HEK293 (cell line): ENCODE data around the gene GATC.

ENCODE experiments used
- CTCF ChIA-PET: fragments of 350-600 bp; formaldehyde crosslinking; extraction: SDS; loops from one replicate; lab custom pipeline; 2021; ENCODE audit warnings: antibody characterized with exemption; lab: Yijun Ruan, JAX
- POLR2A ChIA-PET: fragments of 300-600 bp; formaldehyde crosslinking; extraction: SDS; loops from one replicate; lab custom pipeline; 2020; ENCODE audit warnings: antibody characterized with exemption, inconsistent platforms; lab: Yijun Ruan, JAX
- H3K27ac ChIP-seq: fragments of 200-500 bp; sonication (Bioruptor generic); 2 replicates; pipeline ENCODE4 v1.5.1; 2014; ENCODE audit warnings: low read depth, low read length, control low read depth, inconsistent platforms; ENCODE audit errors: extremely low read depth
- H3K36me3 ChIP-seq, 2 experiments: fragments of 200-500 bp in 1 of 2; sonication (Bioruptor generic) in 1 of 2; 1 replicate in 1 of 2; 2 replicates in 1 of 2; pipeline ENCODE4 v1.5.1; 2014 to 2017; ENCODE audit warnings: inconsistent platforms in 2 of 2, low read length in 2 of 2; ENCODE audit not compliant: control insufficient read depth in 2 of 2, insufficient read depth in 1 of 2
- H3K4me1 ChIP-seq: fragments of 200-500 bp; sonication (Bioruptor generic); 2 replicates; pipeline ENCODE4 v1.5.1; 2014; ENCODE audit warnings: mild to moderate bottlenecking, low read length, inconsistent platforms; ENCODE audit not compliant: control insufficient read depth, insufficient read depth
- H3K4me3 ChIP-seq: 2 replicates; pipeline ENCODE4 v1.5.1; 2011; ENCODE audit warnings: low read depth, mild to moderate bottlenecking, control low read depth, low read length, moderate library complexity
- H3K9me3 ChIP-seq: fragments of 200-500 bp; sonication (Bioruptor generic); 2 replicates; pipeline ENCODE4 v1.5.1; 2014; ENCODE audit warnings: low read depth, low read length, inconsistent platforms; ENCODE audit not compliant: control insufficient read depth, insufficient read depth
- GLI2 ChIP-seq: fragments of 450-650 bp; formaldehyde crosslinking; IDR thresholded peaks from 2 replicates; pipeline ENCODE4; 2017; ENCODE audit warnings: missing biosample characterization, missing genetic modification characterization, low read depth, borderline replicate concordance
- GLIS2 ChIP-seq: fragments of 450-650 bp; formaldehyde crosslinking; IDR thresholded peaks from 2 replicates; pipeline ENCODE4 v1.5.1; 2016; ENCODE audit warnings: missing biosample characterization, missing genetic modification characterization
- KLF16 ChIP-seq: fragments of 450-650 bp; formaldehyde crosslinking; IDR thresholded peaks from 2 replicates; pipeline ENCODE4 v1.5.1; 2017; ENCODE audit warnings: missing biosample characterization, missing genetic modification characterization
- KLF8 ChIP-seq: fragments of 450-650 bp; formaldehyde crosslinking; IDR thresholded peaks from 2 replicates; pipeline ENCODE4 v1.5.1; 2016; ENCODE audit warnings: missing biosample characterization, missing genetic modification characterization
- KLF9 ChIP-seq: fragments of 450-650 bp; formaldehyde crosslinking; IDR thresholded peaks from 2 replicates; pipeline ENCODE4 v1.5.1; 2016; ENCODE audit warnings: missing biosample characterization, missing genetic modification characterization, low read depth
- TRIM28 ChIP-seq: IDR thresholded peaks from 2 replicates; pipeline ENCODE4 v1.6.1; 2011; ENCODE audit warnings: low read length, control low read depth, borderline replicate concordance
- YY2 ChIP-seq: fragments of 450-650 bp; formaldehyde crosslinking; IDR thresholded peaks from 2 replicates; pipeline ENCODE4 v1.5.1; 2016; ENCODE audit warnings: missing biosample characterization, missing genetic modification characterization
- ZBTB20 ChIP-seq: fragments of 450-650 bp; formaldehyde crosslinking; IDR thresholded peaks from 2 replicates; pipeline ENCODE4 v1.5.1; 2016; ENCODE audit warnings: missing biosample characterization, missing genetic modification characterization
- ZNF16 ChIP-seq: fragments of 450-650 bp; formaldehyde crosslinking; IDR thresholded peaks from 2 replicates; pipeline ENCODE4 v1.5.1; 2016; ENCODE audit warnings: low read depth, missing biosample characterization, missing genetic modification characterization
- ZNF433 ChIP-seq: fragments of 450-650 bp; formaldehyde crosslinking; IDR thresholded peaks from 2 replicates; pipeline ENCODE4 v1.5.1; 2016; ENCODE audit warnings: missing biosample characterization, missing genetic modification characterization, low read depth
- ZNF561 ChIP-seq: fragments of 450-650 bp; IDR thresholded peaks from 2 replicates; pipeline ENCODE4 v1.5.1; 2018; ENCODE audit warnings: missing biosample characterization, missing genetic modification characterization, borderline replicate concordance
- ZNF596 ChIP-seq: fragments of 450-650 bp; IDR thresholded peaks from 2 replicates; pipeline ENCODE4 v1.5.0; 2018; ENCODE audit warnings: missing biosample characterization, mild to moderate bottlenecking, missing genetic modification characterization, moderate library complexity
- ZNF658 ChIP-seq: fragments of 450-650 bp; formaldehyde crosslinking; IDR thresholded peaks from 2 replicates; pipeline ENCODE4; 2016; ENCODE audit warnings: missing biosample characterization, missing genetic modification characterization
- ZNF843 ChIP-seq: fragments of 450-650 bp; formaldehyde crosslinking; IDR thresholded peaks from 2 replicates; pipeline ENCODE4 v1.5.1; 2016; ENCODE audit warnings: missing biosample characterization, missing genetic modification characterization
- ZXDB ChIP-seq: fragments of 450-650 bp; formaldehyde crosslinking; IDR thresholded peaks from 2 replicates; pipeline ENCODE4 v1.5.1; 2016; ENCODE audit warnings: missing biosample characterization, missing genetic modification characterization
- TF ChIP-seq, protein P1 (sequence below): fragments of 450-650 bp; formaldehyde crosslinking; IDR thresholded peaks from 2 replicates; pipeline ENCODE4 v1.5.1; 2016; ENCODE audit warnings: missing biosample characterization, missing genetic modification characterization
- TF ChIP-seq, protein P2 (sequence below): IDR thresholded peaks from 2 replicates; pipeline ENCODE4 v1.6.1; 2011; ENCODE audit warnings: mild to moderate bottlenecking, low read depth, low read length, borderline replicate concordance
- TF ChIP-seq, protein P3 (sequence below): fragments of 450-650 bp; formaldehyde crosslinking; IDR thresholded peaks from 2 replicates; pipeline ENCODE4 v1.5.1; 2016; ENCODE audit warnings: missing biosample characterization, missing genetic modification characterization
- TF ChIP-seq, protein P4 (sequence below): fragments of 450-650 bp; formaldehyde crosslinking; IDR thresholded peaks from 2 replicates; pipeline ENCODE4 v1.5.1; 2017; ENCODE audit warnings: missing biosample characterization, mild to moderate bottlenecking, missing genetic modification characterization, moderate library complexity
- TF ChIP-seq, protein P5 (sequence below): fragments of 450-650 bp; formaldehyde crosslinking; conservative IDR thresholded peaks from 2 replicates; pipeline ENCODE4 v1.5.1; 2016; ENCODE audit warnings: low read depth, missing biosample characterization, missing genetic modification characterization
- TF ChIP-seq, protein P6 (sequence below): fragments of 450-650 bp; formaldehyde crosslinking; IDR thresholded peaks from 2 replicates; pipeline ENCODE4 v1.5.1; 2016; ENCODE audit warnings: missing biosample characterization, missing genetic modification characterization

GATC gene

DNA sequence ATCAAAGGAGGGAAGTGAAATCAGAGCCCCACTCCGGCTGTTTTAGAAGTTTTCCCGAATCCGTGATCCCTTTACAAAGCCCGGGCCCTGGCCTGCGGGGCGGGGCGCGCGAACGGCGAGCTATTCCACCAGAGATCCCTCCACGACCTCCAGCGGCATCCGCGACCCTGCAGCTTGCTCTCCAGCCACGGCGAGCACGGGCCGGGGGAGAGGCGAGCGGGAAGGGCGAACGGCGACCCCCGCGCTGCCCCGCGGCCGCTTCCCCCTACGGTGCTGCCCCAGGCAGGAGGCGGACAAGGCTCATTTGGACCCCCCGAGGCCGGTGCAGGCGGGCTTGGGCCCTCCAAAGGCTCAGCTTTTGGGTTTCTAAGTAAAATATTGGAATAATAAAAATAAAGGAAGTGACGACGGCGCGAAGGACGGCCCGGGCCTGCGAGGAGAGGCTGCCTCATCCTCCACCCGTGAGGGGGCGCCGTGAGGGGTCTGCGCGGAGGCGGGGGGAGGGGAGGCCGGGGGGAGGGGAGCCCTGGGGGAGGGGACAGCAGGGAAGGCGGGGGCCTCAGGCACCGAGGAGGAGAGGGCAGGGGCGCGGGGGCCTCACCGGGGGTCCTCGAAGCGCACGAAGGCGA, 22.7 kb downstream of the GATC start (continued):
- TF ChIP-seq, protein P1, sequence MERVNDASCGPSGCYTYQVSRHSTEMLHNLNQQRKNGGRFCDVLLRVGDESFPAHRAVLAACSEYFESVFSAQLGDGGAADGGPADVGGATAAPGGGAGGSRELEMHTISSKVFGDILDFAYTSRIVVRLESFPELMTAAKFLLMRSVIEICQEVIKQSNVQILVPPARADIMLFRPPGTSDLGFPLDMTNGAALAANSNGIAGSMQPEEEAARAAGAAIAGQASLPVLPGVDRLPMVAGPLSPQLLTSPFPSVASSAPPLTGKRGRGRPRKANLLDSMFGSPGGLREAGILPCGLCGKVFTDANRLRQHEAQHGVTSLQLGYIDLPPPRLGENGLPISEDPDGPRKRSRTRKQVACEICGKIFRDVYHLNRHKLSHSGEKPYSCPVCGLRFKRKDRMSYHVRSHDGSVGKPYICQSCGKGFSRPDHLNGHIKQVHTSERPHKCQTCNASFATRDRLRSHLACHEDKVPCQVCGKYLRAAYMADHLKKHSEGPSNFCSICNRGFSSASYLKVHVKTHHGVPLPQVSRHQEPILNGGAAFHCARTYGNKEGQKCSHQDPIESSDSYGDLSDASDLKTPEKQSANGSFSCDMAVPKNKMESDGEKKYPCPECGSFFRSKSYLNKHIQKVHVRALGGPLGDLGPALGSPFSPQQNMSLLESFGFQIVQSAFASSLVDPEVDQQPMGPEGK = 0 out of 2 replicates have a peak, but pooled peaks have one; percentile 12
- TF ChIP-seq, protein P2, sequence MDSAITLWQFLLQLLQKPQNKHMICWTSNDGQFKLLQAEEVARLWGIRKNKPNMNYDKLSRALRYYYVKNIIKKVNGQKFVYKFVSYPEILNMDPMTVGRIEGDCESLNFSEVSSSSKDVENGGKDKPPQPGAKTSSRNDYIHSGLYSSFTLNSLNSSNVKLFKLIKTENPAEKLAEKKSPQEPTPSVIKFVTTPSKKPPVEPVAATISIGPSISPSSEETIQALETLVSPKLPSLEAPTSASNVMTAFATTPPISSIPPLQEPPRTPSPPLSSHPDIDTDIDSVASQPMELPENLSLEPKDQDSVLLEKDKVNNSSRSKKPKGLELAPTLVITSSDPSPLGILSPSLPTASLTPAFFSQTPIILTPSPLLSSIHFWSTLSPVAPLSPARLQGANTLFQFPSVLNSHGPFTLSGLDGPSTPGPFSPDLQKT = no peak
- TF ChIP-seq ZNF843 (no peak), ZBTB20 (tag by site-specific recombination) (peak; percentile 28; the same call in 1 of the 2 replicates), GLIS2 (tag by site-specific recombination) (peak; percentile 96), ZNF433 (tag by site-specific recombination) (no peak), KLF8 (tag by site-specific recombination) (no peak)
- TF ChIP-seq, protein P3, sequence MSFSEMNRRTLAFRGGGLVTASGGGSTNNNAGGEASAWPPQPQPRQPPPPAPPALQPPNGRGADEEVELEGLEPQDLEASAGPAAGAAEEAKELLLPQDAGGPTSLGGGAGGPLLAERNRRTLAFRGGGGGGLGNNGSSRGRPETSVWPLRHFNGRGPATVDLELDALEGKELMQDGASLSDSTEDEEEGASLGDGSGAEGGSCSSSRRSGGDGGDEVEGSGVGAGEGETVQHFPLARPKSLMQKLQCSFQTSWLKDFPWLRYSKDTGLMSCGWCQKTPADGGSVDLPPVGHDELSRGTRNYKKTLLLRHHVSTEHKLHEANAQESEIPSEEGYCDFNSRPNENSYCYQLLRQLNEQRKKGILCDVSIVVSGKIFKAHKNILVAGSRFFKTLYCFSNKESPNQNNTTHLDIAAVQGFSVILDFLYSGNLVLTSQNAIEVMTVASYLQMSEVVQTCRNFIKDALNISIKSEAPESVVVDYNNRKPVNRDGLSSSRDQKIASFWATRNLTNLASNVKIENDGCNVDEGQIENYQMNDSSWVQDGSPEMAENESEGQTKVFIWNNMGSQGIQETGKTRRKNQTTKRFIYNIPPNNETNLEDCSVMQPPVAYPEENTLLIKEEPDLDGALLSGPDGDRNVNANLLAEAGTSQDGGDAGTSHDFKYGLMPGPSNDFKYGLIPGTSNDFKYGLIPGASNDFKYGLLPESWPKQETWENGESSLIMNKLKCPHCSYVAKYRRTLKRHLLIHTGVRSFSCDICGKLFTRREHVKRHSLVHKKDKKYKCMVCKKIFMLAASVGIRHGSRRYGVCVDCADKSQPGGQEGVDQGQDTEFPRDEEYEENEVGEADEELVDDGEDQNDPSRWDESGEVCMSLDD (tag by site-specific recombination) = no peak

DNA sequence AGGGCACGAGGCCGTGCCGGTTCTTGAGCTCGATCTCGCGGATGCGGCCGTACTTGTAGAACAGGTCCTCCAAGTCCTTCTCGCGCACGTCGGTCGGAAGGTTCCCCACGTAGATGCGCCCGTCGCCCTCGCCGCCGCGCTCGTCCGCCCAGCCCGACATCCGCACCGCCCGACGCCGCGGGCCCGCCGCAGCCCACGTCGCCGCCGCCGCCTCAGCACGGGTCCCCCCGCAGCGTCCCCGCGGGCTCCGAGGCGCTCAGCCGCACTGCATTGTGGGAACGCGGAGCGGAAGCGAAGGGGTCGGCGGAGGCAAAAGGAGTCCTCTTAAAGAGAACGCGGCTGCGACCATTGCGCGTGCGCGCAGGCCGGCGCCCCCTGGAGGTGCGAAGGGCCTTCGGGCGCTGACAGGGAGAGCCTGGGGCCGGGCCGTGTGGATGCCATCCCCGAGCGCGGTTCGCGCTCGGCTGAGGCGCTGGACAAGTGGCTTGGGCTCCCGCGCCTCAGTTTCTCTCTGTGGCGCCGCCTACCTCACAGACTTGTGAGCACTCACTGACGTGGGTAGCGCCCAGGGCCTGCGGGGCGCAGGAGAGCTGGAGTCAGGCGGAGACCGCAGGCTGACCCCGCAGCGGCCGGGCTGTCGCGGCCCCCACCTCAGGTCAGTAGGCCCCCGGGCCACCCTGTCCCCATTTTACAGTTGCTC, 23.4 kb downstream of the GATC start, which contains the start of gene SRSF9:
SRSF9 (minus strand) TSS at position 299 of the 700 bp plus-strand sequence; CDS start at position 160, 139 bp downstream.
- ChIA-PET CTCF (interaction anchor here (0.6 to 1.9 kb wide), 12 partner anchors 11 to 1198 kb away, joined by 3 to 10 read pairs (median 4); partner anchors contain the start of genes COX6A1 and POP5), POLR2A (interaction anchor here (0.5 to 4.7 kb wide), 12 partner anchors 8 to 267 kb away, joined by 3 to 38 read pairs (median 4); partner anchors contain the start of genes COQ5, DYNLL1, POP5 and RNU4-2)
- H3K4me3 ChIP-seq = peak within 1 kb of the TSS; percentile 96
- H3K36me3 ChIP-seq = peaks cover 26 to 32% of the 10 kb centered on the region in 2 experiments
- peak within 1 kb of the TSS; percentile 99 for H3K27ac ChIP-seq
- peaks cover 14% of the 10 kb centered on the region; the same call in 1 of the 2 replicates for H3K4me1 ChIP-seq
- no peaks in the 10 kb centered on the region for H3K9me3 ChIP-seq
- peak; percentile 85 for TF ChIP-seq ZXDB (tag by site-specific recombination)
- TF ChIP-seq ZNF561 = peak; percentile 95
- TF ChIP-seq YY2 (tag by site-specific recombination) = no peak
- no peak for TF ChIP-seq KLF16 (tag by site-specific recombination)
- TF ChIP-seq ZNF16 (tag by site-specific recombination) = no peak
- peak; percentile 76 for TF ChIP-seq GLIS2 (tag by site-specific recombination)
- TF ChIP-seq KLF9 (tag by site-specific recombination) = no peak
- TF ChIP-seq, protein P4, sequence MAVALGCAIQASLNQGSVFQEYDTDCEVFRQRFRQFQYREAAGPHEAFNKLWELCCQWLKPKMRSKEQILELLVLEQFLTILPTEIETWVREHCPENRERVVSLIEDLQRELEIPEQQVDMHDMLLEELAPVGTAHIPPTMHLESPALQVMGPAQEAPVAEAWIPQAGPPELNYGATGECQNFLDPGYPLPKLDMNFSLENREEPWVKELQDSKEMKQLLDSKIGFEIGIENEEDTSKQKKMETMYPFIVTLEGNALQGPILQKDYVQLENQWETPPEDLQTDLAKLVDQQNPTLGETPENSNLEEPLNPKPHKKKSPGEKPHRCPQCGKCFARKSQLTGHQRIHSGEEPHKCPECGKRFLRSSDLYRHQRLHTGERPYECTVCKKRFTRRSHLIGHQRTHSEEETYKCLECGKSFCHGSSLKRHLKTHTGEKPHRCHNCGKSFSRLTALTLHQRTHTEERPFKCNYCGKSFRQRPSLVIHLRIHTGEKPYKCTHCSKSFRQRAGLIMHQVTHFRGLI = no peak; the same call in 1 of the 2 replicates
- TF ChIP-seq ZNF596 (tag by site-specific recombination) = no peak; the same call in 1 of the 2 replicates
- TF ChIP-seq, protein P5, sequence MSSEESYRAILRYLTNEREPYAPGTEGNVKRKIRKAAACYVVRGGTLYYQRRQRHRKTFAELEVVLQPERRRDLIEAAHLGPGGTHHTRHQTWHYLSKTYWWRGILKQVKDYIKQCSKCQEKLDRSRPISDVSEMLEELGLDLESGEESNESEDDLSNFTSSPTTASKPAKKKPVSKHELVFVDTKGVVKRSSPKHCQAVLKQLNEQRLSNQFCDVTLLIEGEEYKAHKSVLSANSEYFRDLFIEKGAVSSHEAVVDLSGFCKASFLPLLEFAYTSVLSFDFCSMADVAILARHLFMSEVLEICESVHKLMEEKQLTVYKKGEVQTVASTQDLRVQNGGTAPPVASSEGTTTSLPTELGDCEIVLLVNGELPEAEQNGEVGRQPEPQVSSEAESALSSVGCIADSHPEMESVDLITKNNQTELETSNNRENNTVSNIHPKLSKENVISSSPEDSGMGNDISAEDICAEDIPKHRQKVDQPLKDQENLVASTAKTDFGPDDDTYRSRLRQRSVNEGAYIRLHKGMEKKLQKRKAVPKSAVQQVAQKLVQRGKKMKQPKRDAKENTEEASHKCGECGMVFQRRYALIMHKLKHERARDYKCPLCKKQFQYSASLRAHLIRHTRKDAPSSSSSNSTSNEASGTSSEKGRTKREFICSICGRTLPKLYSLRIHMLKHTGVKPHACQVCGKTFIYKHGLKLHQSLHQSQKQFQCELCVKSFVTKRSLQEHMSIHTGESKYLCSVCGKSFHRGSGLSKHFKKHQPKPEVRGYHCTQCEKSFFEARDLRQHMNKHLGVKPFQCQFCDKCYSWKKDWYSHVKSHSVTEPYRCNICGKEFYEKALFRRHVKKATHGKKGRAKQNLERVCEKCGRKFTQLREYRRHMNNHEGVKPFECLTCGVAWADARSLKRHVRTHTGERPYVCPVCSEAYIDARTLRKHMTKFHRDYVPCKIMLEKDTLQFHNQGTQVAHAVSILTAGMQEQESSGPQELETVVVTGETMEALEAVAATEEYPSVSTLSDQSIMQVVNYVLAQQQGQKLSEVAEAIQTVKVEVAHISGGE = peak; percentile 18; the same call in 1 of the 2 replicates
- TF ChIP-seq ZNF658 (tag by site-specific recombination) = no peak
- TF ChIP-seq TRIM28 = peak; percentile 72; the same call in 1 of the 2 replicates
- TF ChIP-seq GLI2 (tag by site-specific recombination) = no peak
- TF ChIP-seq, protein P6, sequence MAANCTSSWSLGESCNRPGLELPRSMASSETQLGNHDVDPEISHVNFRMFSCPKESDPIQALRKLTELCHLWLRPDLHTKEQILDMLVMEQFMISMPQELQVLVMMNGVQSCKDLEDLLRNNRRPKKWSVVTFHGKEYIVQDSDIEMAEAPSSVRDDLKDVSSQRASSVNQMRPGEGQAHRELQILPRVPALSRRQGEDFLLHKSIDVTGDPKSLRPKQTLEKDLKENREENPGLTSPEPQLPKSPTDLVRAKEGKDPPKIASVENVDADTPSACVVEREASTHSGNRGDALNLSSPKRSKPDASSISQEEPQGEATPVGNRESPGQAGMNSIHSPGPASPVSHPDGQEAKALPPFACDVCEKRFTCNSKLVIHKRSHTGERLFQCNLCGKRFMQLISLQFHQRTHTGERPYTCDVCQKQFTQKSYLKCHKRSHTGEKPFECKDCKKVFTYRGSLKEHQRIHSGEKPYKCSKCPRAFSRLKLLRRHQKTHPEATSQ (tag by site-specific recombination) = peak; percentile 73; the same call in 1 of the 2 replicates
